Right atrium auricular region (tissue), 2 donors: ENCODE data around the gene ZNF212. TPM values are rescaled to one million over a fixed set of nuclear protein-coding genes. Genes with fewer than 3 reads are reported as not detected.

Experiments
- DNase-seq: peaks from one replicate; pipeline ENCODE4 v3.0.0-alpha.2; 2019; ENCODE audit warnings: low spot score
- H3K27ac ChIP-seq, 2 donors: fragments of 200-600 bp; sonication (generic); 1 replicate in 1 of 2; 2 replicates in 1 of 2; pipeline ENCODE4 v1.5.1; 2016 to 2019
- H3K27me3 ChIP-seq, 2 donors: fragments of 200-600 bp; sonication (generic); one replicate each; pipeline versions ENCODE4 v1.5.1 to v1.6.0; 2017 to 2019
- H3K36me3 ChIP-seq: fragments of 200-600 bp; sonication (generic); one replicate; pipeline ENCODE4 v1.5.1; 2016
- H3K4me1 ChIP-seq, 2 donors: fragments of 200-600 bp; sonication (generic); one replicate each; pipeline versions ENCODE4 v1.5.1 to v1.6.0; 2017 to 2019
- H3K4me3 ChIP-seq, 2 donors: fragments of 200-600 bp; sonication (generic); 1 replicate in 1 of 2; 2 replicates in 1 of 2; pipeline ENCODE4 v1.5.1; 2017 to 2019; ENCODE audit warnings: mild to moderate bottlenecking in 1 of 2, moderate library complexity in 1 of 2
- H3K9me3 ChIP-seq, 2 donors: fragments of 200-600 bp; sonication (generic); one replicate each; pipeline ENCODE4 v1.5.1; 2019
- CTCF ChIP-seq, 2 donors: fragments of 200-600 bp; sonication (generic); IDR thresholded peaks; one replicate each; pipeline ENCODE4 v1.5.1; 2019; ENCODE audit warnings: antibody characterized with exemption in 2 of 2
- total RNA-seq, 2 donors: library from RNA; depleted of rRNA; stranded (reverse); fragments of >200 nt; gene quantifications; one replicate each; pipeline ENCODE4 v1.1.0, GENCODE V29; 2016

ZNF212 gene
- total RNA-seq, 2 donors from 2014 or later = 2.5 to 3.0 TPM

- Histone ChIP-seq H3K4me3 (no peak overlapping the region), H3K4me1 (no peaks in the 10 kb centered on the region), H3K9me3 (no peaks in the 10 kb centered on the region), H3K27ac (no peak overlapping the region), H3K36me3 (peaks cover 55% of the 10 kb centered on the region), H3K27me3 (no peaks in the 10 kb centered on the region)
- TF ChIP-seq CTCF (IDR thresholded peaks at IDR 0.05) = no peak
- no peak for DNase-seq
Observed at GRCh38 chr7:149278396-149278795, 38.9 kb downstream of the ZNF212 start.

- DNase-seq = no peak
- Histone ChIP-seq H3K36me3 (peaks cover 54% of the 10 kb centered on the region), H3K9me3 (no peaks in the 10 kb centered on the region), H3K27me3 (no peaks in the 10 kb centered on the region), H3K4me3 (no peak overlapping the region), H3K4me1 (no peaks in the 10 kb centered on the region), H3K27ac (no peak overlapping the region)
- TF ChIP-seq CTCF (IDR thresholded peaks at IDR 0.05) = no peak
Observed at GRCh38 chr7:149279111-149279743, 39.8 kb downstream of the ZNF212 start.

DNA sequence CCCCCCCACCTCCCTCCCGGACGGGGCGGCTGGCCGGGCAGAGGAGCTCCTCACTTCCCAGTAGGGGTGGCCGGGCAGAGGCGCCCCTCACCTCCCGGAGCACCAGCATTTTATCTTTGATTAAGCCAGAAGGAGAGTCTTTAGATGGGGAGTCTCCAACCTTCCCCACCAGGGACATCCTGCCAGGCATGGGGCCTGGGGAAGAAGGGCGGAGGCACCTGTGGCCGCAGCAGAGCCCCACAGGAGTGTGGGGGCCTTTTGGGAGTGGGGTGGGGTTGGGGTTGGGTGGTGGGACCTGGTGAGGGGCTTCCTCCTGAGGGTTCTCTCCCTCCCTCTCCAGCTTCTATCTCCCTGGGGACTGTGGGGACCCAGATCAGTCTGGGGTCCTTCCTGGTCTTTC, 40.7 kb downstream of the ZNF212 start:
- no peak for TF ChIP-seq CTCF (IDR thresholded peaks at IDR 0.05)
- no peaks in the 10 kb centered on the region for H3K9me3 ChIP-seq
- H3K4me3 ChIP-seq = no peak overlapping the region
- DNase-seq = no peak
- H3K36me3 ChIP-seq = peaks cover 48% of the 10 kb centered on the region
- peaks cover 0 to 5% of the 10 kb centered on the region in 2 donors for H3K4me1 ChIP-seq
- H3K27ac ChIP-seq = no peak overlapping the region
- H3K27me3 ChIP-seq = no peaks in the 10 kb centered on the region

- H3K4me1 ChIP-seq = peaks cover 0 to 12% of the 10 kb centered on the region in 2 donors
- no peak overlapping the region for H3K27ac ChIP-seq
- H3K9me3 ChIP-seq = no peaks in the 10 kb centered on the region
- H3K36me3 ChIP-seq = peaks cover 40% of the 10 kb centered on the region
- no peak overlapping the region for H3K4me3 ChIP-seq
- TF ChIP-seq CTCF (IDR thresholded peaks at IDR 0.05) = no peak
- DNase-seq = no peak
- no peaks in the 10 kb centered on the region for H3K27me3 ChIP-seq
Observed at GRCh38 chr7:149280661-149281507, 41.4 kb downstream of the ZNF212 start.

DNA sequence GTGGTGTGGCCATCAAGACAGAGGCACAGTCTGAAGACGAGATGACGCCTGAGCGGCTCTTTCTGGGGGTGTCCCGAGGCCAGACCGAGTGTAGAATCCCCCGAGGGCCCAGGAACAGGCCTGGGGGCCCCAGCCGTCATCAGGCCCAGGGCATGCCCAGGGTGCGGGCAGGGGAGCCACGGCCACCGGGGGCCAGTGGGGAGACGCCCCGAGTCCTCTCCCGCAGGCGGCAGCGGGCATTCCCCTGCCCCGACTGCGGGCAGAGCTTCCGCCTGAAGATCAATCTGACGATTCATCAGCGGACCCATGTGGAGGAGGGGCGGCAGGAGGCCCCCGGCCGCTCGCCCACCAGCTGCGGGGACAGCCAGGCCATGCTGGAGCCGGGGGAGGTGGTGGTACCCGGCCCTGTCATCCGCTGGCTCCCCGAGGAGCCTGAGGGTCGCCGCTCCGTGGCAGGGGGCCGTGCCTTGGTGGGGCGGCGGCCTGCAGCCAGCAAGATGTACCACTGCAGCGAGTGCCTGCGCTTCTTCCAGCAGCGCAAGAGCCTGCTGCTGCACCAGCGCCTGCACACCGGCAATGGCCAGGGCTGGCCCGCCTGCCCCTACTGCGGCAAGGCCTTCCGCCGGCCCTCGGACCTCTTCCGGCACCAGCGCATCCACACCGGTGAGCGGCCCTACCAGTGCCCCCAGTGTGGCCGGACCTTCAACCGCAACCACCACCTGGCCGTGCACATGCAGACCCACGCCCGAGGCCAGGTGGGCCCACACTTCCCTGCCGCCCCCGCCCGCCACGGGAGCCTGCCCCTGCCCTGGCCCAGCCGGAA, 42.3 kb downstream of the ZNF212 start:
- Histone ChIP-seq H3K27me3 (no peaks in the 10 kb centered on the region), H3K4me3 (no peak overlapping the region), H3K9me3 (no peaks in the 10 kb centered on the region), H3K4me1 (peaks cover 0 to 15% of the 10 kb centered on the region in 2 donors), H3K27ac (no peak overlapping the region), H3K36me3 (peaks cover 34% of the 10 kb centered on the region)
- no peak for DNase-seq
- TF ChIP-seq CTCF (IDR thresholded peaks at IDR 0.05) = no peak
